ENCODE data around the gene WDR76. TPM values are rescaled to one million over a fixed set of nuclear protein-coding genes. Genes with fewer than 3 reads are reported as not detected.

Gene WDR76
- total RNA-seq, 2 donors from 2014 or later: 6.2 to 6.9 TPM

GRCh38 chr15:43916326-43916660, 89.5 kb downstream of the WDR76 start:
- DNase-seq (no peak), ATAC-seq (no peak)
- Histone ChIP-seq H3K27me3 (no peaks in the 10 kb centered on the region), H3K27ac (no peak overlapping the region), H3K9me3 (no peaks in the 10 kb centered on the region), H3K4me1 (no peaks in the 10 kb centered on the region), H3K4me3 (no peak overlapping the region), H3K36me3 (replicated peaks in 1 of 2; ENCODE audit: insufficient read depth in 1 of 2, low read depth in 2 of 2) (no peaks in the 10 kb centered on the region)
- intact Hi-C loops (cut with DNase I): no loop called here
- WGBS, 2 donors: 86 to 87% methylated on average over 4 of the region's 4 CpGs
- TF ChIP-seq POLR2A (IDR thresholded peaks at IDR 0.05): no peak
- no peak for TF ChIP-seq CTCF (IDR thresholded peaks at IDR 0.05)

MicroRNAs encoded within 50 kb of the gene (microRNA counts, 767-probe panel; counts per million panel counts)
- microRNA hsa-miR-1282: 0 to 736 counts per million in 2 donors

Small RNAs within 50 kb of the gene (microRNA-seq; reads per million reads assigned to microRNA genes)
- gene MIR1282 (ENCODE audit: borderline number of aligned reads in 2 of 2, borderline replicate concordance in 2 of 2): 0 reads per million in 2 donors

Small RNAs within 50 kb of the gene (small RNA-seq; reads per million reads assigned to genes)
- gene MIR1282 (not detected), gene RF00019 (not detected)

Other genes starting within 250 kb of the WDR76 start
- 10 to 100 TPM; 22.1 to 27.0 TPM for gene PPIP5K1, start 236.8 kb upstream of the WDR76 start, total RNA-seq
- gene CKMT1B, start 233.0 kb upstream of the WDR76 start, total RNA-seq: 10 to 100 TPM in 1 of 2 donors, 1 to 10 TPM in 1; 5.9 to 13.5 TPM
- gene STRC, start 208.2 kb upstream of the WDR76 start, total RNA-seq: under 1 TPM in 1 of 2 donors, not detected in 1; 0.66 TPM
- gene CATSPER2, start 178.2 kb upstream of the WDR76 start, total RNA-seq: 10 to 100 TPM in 1 of 2 donors, 1 to 10 TPM in 1; 8.3 to 16.2 TPM
- 1 to 10 TPM in 1 of 2 donors, not detected in 1; 2.6 TPM for gene CKMT1A, start 133.1 kb upstream of the WDR76 start, total RNA-seq
- 10 to 100 TPM; 80.7 to 89.3 TPM for gene PDIA3, start 80.6 kb upstream of the WDR76 start, total RNA-seq
- 10 to 100 TPM in 1 of 2 donors, 1 to 10 TPM in 1; 4.9 to 29.1 TPM for gene ELL3, start 50.0 kb upstream of the WDR76 start, total RNA-seq
- gene SERF2, start 34.7 kb upstream of the WDR76 start, total RNA-seq: 100 to 1,000 TPM; 190 to 818 TPM
- gene SERINC4, start 26.8 kb upstream of the WDR76 start, total RNA-seq: not detected
- gene HYPK, start 26.4 kb upstream of the WDR76 start, total RNA-seq: 10 to 100 TPM; 13.2 to 52.9 TPM
- 1 to 10 TPM; 1.6 to 9.9 TPM for gene MFAP1, start 2.3 kb upstream of the WDR76 start, total RNA-seq